ENCODE results near the gene TRIM24. TPM values are rescaled to one million over a fixed set of nuclear protein-coding genes. Genes with fewer than 3 reads are reported as not detected.

TRIM24 gene
- total RNA-seq, 1 experiment from 2014 or later: 10.2 TPM

DNA sequence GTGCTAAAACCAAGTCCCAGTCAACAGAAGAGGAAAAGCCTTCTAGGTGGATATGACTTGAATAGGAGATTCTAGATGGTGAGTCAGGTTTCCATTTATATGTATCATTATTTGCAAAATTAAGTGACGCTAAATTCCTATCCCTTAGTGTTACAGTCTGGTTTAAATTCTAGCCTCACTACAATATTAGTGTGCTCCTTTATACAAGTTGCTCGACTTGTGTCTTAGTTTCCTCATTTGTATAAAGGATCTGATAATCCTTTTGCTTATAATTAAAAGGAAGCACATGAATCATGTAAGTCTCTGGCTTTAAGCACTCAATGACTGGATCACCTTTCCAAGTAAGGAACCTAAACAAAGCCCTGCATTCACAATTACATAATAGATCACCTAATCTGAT is 135.4 kb downstream of the TRIM24 start:
- intact Hi-C loops (cut with micrococcal nuclease): no loop called here
- DNase-seq (ENCODE audit: unreplicated experiment): no peak
- Mint-ChIP-seq H3K9me3 (ENCODE audit: unreplicated experiment) (no peaks in the 10 kb centered on the region), H3K4me3 (ENCODE audit: unreplicated experiment) (no peak overlapping the region), H3K36me3 (ENCODE audit: insufficient read depth, unreplicated experiment) (peaks cover 7% of the 10 kb centered on the region), H3K4me1 (ENCODE audit: insufficient read depth, unreplicated experiment) (no peaks in the 10 kb centered on the region), H3K27me3 (ENCODE audit: insufficient read depth, unreplicated experiment) (no peaks in the 10 kb centered on the region), H3K27ac (ENCODE audit: low read depth, unreplicated experiment) (no peak overlapping the region)
- ChIA-PET POLR2A (no interaction called here), CTCF (no interaction called here)
- TF ChIP-seq, protein P1, sequence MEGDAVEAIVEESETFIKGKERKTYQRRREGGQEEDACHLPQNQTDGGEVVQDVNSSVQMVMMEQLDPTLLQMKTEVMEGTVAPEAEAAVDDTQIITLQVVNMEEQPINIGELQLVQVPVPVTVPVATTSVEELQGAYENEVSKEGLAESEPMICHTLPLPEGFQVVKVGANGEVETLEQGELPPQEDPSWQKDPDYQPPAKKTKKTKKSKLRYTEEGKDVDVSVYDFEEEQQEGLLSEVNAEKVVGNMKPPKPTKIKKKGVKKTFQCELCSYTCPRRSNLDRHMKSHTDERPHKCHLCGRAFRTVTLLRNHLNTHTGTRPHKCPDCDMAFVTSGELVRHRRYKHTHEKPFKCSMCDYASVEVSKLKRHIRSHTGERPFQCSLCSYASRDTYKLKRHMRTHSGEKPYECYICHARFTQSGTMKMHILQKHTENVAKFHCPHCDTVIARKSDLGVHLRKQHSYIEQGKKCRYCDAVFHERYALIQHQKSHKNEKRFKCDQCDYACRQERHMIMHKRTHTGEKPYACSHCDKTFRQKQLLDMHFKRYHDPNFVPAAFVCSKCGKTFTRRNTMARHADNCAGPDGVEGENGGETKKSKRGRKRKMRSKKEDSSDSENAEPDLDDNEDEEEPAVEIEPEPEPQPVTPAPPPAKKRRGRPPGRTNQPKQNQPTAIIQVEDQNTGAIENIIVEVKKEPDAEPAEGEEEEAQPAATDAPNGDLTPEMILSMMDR (IDR thresholded peaks at IDR 0.05; ENCODE audit: unreplicated experiment): no peak
- BruUV-seq (replicated peaks): no TSS peak

- BruUV-seq (replicated peaks): no TSS peak
- CTCF ChIA-PET: no interaction called here
- H3K27ac Mint-ChIP-seq (ENCODE audit: low read depth, unreplicated experiment): no peak overlapping the region
- H3K27me3 Mint-ChIP-seq (ENCODE audit: insufficient read depth, unreplicated experiment): no peaks in the 10 kb centered on the region
- TF ChIP-seq, protein P1 (IDR thresholded peaks at IDR 0.05; ENCODE audit: unreplicated experiment): no peak
- H3K4me3 Mint-ChIP-seq (ENCODE audit: unreplicated experiment): no peak overlapping the region
- H3K36me3 Mint-ChIP-seq (ENCODE audit: insufficient read depth, unreplicated experiment): peaks cover 3% of the 10 kb centered on the region
- POLR2A ChIA-PET: no interaction called here
- no peaks in the 10 kb centered on the region for H3K9me3 Mint-ChIP-seq (ENCODE audit: unreplicated experiment)
- no peak for DNase-seq (ENCODE audit: unreplicated experiment)
- intact Hi-C loops (cut with micrococcal nuclease): no loop called here
- no peaks in the 10 kb centered on the region for H3K4me1 Mint-ChIP-seq (ENCODE audit: insufficient read depth, unreplicated experiment)
Observed at GRCh38 chr7:138602451-138602850, 142.4 kb downstream of the TRIM24 start.

DNA sequence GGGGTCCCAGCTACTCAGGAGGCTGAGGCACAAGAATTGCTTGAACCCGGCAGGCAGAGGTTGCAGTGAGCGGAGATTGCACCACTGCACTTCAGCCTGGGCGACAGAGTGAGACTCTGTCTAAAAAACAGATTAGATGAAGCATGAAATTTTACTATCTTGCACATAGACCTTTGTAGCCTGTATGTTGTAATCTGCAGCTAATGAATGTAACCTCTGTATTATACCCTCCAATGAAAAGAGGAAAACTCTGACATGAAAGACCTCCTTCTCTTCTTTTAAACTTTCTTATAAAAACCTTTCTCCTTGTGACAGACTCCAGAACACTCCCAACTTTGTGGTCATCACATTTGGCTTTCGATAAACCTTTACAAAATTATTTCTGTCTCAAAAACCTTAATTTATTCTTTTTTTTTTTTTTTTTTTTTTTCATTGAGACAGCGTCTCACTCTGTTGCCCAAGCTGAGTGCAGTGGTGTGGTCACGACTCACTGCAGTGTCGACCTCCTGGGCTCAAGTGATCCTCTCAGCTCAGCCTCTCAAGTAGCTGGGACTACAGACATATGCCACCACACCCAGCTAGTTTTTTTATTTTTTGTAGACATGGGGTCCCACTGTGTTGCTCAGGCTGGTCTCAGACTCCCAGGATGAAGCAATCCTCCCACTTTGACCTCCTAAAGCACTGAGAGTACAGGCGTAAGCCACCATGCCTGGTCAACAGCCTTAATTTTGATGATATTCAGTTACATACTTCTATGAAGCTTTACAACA is 143.7 kb downstream of the TRIM24 start:
- POLR2A ChIA-PET: interaction anchor here (1.0 kb wide), 1 partner anchor 142 kb away, joined by 3 read pairs; no protein-coding TSS in a partner anchor
- Mint-ChIP-seq H3K4me1 (ENCODE audit: insufficient read depth, unreplicated experiment) (no peaks in the 10 kb centered on the region), H3K4me3 (ENCODE audit: unreplicated experiment) (no peak overlapping the region), H3K27ac (ENCODE audit: low read depth, unreplicated experiment) (no peak overlapping the region), H3K36me3 (ENCODE audit: insufficient read depth, unreplicated experiment) (no peaks in the 10 kb centered on the region), H3K27me3 (ENCODE audit: insufficient read depth, unreplicated experiment) (no peaks in the 10 kb centered on the region), H3K9me3 (ENCODE audit: unreplicated experiment) (no peaks in the 10 kb centered on the region)
- BruUV-seq (replicated peaks): no TSS peak
- CTCF ChIA-PET: interaction anchor here (0.7 to 1.2 kb wide), 2 partner anchors 22 to 386 kb away, joined by 4 read pairs; no protein-coding TSS in a partner anchor
- intact Hi-C loops (cut with micrococcal nuclease): no loop called here
- peak; percentile 8 for DNase-seq (ENCODE audit: unreplicated experiment)
- TF ChIP-seq, protein P1 (IDR thresholded peaks at IDR 0.05; ENCODE audit: unreplicated experiment): no peak

DNA sequence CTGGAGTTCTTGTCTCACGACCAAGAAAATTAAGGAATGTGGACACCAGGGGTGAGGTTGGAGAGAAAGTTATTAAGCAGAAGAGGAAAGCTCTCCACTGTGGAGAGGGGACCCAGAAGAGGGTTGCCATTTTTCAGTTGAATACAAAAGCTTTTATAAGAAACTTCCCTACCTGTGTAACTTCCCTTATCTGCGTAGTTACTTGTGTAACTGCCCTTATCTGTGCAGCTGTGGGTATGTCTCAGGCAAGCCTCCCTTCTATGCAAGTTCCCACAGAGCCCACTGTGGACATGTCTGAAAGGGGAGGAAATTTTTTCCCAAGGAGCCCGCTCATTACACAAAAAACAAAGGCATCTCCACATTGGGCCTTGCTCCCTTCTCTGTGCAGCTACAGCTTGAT is 146.2 kb downstream of the TRIM24 start:
- ChIA-PET POLR2A (interaction anchor here (0.7 kb wide), 1 partner anchor 8 kb away, joined by 4 read pairs; no protein-coding TSS in a partner anchor), CTCF (interaction anchor here (0.6 kb wide), 1 partner anchor 219 kb away, joined by 4 read pairs; no protein-coding TSS in a partner anchor)
- H3K27me3 Mint-ChIP-seq (ENCODE audit: insufficient read depth, unreplicated experiment): no peaks in the 10 kb centered on the region
- TF ChIP-seq, protein P1 (IDR thresholded peaks at IDR 0.05; ENCODE audit: unreplicated experiment): no peak
- BruUV-seq (replicated peaks): no TSS peak
- H3K4me3 Mint-ChIP-seq (ENCODE audit: unreplicated experiment): no peak overlapping the region
- DNase-seq (ENCODE audit: unreplicated experiment): no peak
- H3K9me3 Mint-ChIP-seq (ENCODE audit: unreplicated experiment): no peaks in the 10 kb centered on the region
- H3K4me1 Mint-ChIP-seq (ENCODE audit: insufficient read depth, unreplicated experiment): no peaks in the 10 kb centered on the region
- H3K27ac Mint-ChIP-seq (ENCODE audit: low read depth, unreplicated experiment): no peak overlapping the region
- H3K36me3 Mint-ChIP-seq (ENCODE audit: insufficient read depth, unreplicated experiment): no peaks in the 10 kb centered on the region
- intact Hi-C loops (cut with micrococcal nuclease): no loop called here
